WTC11 (cell line): ENCODE data around the gene TTLL5.

Experiments
- CTCF ChIP-seq: fragments of 200-600 bp; IDR thresholded peaks from 2 replicates; pipeline ENCODE4 v1.8.0; 2022; ENCODE audit warnings: antibody characterized with exemption
- E2F4 ChIP-seq: sonication (generic); formaldehyde crosslinking; IDR thresholded peaks from 2 replicates; pipeline ENCODE4 v1.8.1; 2022; ENCODE audit warnings: low read depth, mild to moderate bottlenecking, moderate library complexity, missing genetic modification reagents, borderline replicate concordance
- FOXP4 ChIP-seq: sonication (generic); formaldehyde crosslinking; IDR thresholded peaks from 2 replicates; pipeline ENCODE4 v1.8.0; 2022; ENCODE audit warnings: mild to moderate bottlenecking, missing genetic modification reagents
- IRF2 ChIP-seq: sonication (generic); formaldehyde crosslinking; IDR thresholded peaks from 2 replicates; pipeline ENCODE4 v1.8.0; 2022; ENCODE audit warnings: low read depth, missing genetic modification reagents, borderline replicate concordance
- MAX ChIP-seq: sonication (generic); formaldehyde crosslinking; IDR thresholded peaks from 2 replicates; pipeline ENCODE4 v1.8.0; 2022; ENCODE audit warnings: mild to moderate bottlenecking, missing genetic modification reagents
- ZNF416 ChIP-seq: fragments of 250-450 bp; sonication (Bioruptor Pico); IDR thresholded peaks from 2 replicates; pipeline ENCODE4 v1.9.0; 2021; ENCODE audit warnings: mild to moderate bottlenecking, inconsistent platforms

- TF ChIP-seq MAX (no peak), CTCF (no peak), E2F4 (CRISPR knock-in tag) (no peak), ZNF416 (CRISPR knock-in tag) (no peak), IRF2 (CRISPR knock-in tag) (no peak), FOXP4 (CRISPR knock-in tag) (no peak)
Measured at GRCh38 chr14:75986439-75986765, 325.4 kb downstream of the TTLL5 start.
